ENCODE measurements around the gene DNA2. TPM values are rescaled to one million over a fixed set of nuclear protein-coding genes. Genes with fewer than 3 reads are reported as not detected.

Gene DNA2
- total RNA-seq, 1 donor from 2014 or later, result 4.5 TPM

DNA sequence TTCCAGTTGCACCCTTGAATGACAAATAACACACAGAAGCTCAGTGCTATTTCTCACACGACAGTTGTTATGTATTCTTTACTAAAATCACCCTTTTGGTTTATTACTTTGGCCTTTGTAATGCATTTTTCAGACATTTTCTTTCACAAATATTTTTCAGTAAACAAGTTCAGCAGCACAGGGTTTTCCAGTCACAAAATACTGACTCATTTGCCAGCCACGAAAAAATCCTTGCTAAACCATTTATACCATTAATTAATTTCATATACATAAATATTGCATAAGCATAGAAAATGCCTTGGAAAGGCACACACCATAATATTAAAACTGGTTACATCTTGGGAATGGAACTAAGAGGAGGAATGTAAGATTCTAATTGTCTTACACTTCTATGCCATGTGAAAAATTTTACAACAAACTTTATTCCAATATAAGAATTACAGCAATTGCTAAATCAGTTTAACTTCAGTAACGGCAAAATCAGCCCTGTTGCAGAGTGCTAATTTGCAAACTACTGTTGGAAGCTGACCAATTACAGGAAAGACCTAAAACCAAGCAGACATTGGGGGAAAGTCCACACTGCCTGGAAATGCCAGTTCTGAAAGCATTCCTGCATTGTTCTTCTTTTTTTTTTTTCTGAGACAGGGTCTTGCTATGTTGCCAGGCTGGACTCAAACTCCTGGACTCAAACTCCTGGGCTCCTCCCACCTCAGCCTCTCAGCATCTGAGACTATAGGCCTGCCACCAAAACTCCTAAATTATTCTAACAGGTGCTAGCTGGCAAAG lies 107.5 kb downstream of the DNA2 start:
- no peaks in the 10 kb centered on the region for H3K27me3 ChIP-seq (ENCODE audit: control insufficient read depth, insufficient read depth, low read length)
- TF ChIP-seq, protein P1, sequence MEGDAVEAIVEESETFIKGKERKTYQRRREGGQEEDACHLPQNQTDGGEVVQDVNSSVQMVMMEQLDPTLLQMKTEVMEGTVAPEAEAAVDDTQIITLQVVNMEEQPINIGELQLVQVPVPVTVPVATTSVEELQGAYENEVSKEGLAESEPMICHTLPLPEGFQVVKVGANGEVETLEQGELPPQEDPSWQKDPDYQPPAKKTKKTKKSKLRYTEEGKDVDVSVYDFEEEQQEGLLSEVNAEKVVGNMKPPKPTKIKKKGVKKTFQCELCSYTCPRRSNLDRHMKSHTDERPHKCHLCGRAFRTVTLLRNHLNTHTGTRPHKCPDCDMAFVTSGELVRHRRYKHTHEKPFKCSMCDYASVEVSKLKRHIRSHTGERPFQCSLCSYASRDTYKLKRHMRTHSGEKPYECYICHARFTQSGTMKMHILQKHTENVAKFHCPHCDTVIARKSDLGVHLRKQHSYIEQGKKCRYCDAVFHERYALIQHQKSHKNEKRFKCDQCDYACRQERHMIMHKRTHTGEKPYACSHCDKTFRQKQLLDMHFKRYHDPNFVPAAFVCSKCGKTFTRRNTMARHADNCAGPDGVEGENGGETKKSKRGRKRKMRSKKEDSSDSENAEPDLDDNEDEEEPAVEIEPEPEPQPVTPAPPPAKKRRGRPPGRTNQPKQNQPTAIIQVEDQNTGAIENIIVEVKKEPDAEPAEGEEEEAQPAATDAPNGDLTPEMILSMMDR (IDR thresholded peaks at IDR 0.05; ENCODE audit: insufficient read depth, low read length, poor library complexity, severe bottlenecking), result no peak
- no peaks in the 10 kb centered on the region for H3K36me3 ChIP-seq (ENCODE audit: control insufficient read depth, insufficient read depth, low read length)
- DNase-seq (ENCODE audit: low read depth), result no peak
- no peak overlapping the region for H3K4me3 ChIP-seq (ENCODE audit: low read depth, low read length)

Other genes starting within 250 kb of the DNA2 start
- gene ATOH7, start 239.9 kb downstream of the DNA2 start, total RNA-seq, result not detected in 2 replicates
- 23.0 and 35.3 TPM in 2 replicates for gene HNRNPH3, start 139.9 kb downstream of the DNA2 start, total RNA-seq
- 3.1 and 4.5 TPM in 2 replicates for gene PBLD, start 139.0 kb downstream of the DNA2 start, total RNA-seq
- 11.4 and 13.0 TPM in 2 replicates for gene RUFY2, start 64.7 kb downstream of the DNA2 start, total RNA-seq
- 17.1 and 17.7 TPM in 2 replicates for gene SLC25A16, start 55.5 kb upstream of the DNA2 start, total RNA-seq
- 1.2 and 2.1 TPM in 2 replicates for gene TET1, start 88.4 kb upstream of the DNA2 start, total RNA-seq
- 45.5 and 52.4 TPM in 2 replicates for gene CCAR1, start 249.3 kb upstream of the DNA2 start, total RNA-seq

All from kidney epithelial cell (primary cell).